GM19372 (cell line): ENCODE data around the gene DNAH1.

ENCODE experiments used
- ATAC-seq: cut with Tn5 transposase; IDR thresholded peaks from one replicate; pipeline ENCODE4 v1.9.1; 2021; ENCODE audit warnings: mild to moderate bottlenecking, low read depth, moderate library complexity; ENCODE audit not compliant: unreplicated experiment

Gene DNAH1

DNA sequence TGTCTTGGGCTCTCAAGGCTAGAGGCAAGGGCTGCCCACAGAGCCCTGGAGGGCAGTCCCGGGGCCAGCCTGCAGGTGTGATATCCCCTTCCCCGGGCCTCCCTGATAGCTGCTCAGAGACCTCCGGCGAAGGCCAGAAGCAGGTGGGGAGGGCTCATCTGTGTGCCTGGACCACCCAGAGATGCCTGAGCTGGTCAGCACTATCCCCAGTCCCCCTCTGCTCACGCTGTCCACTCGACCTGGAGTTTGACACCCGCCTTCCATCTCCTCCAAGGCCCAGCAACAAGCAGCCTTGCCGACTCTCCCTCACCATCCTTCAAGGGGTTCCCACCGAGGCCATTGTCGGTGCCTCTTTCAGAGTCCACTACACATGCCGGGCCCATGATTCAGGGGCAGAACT is 39.4 kb downstream of the DNAH1 start:
- ATAC-seq = no peak

DNA sequence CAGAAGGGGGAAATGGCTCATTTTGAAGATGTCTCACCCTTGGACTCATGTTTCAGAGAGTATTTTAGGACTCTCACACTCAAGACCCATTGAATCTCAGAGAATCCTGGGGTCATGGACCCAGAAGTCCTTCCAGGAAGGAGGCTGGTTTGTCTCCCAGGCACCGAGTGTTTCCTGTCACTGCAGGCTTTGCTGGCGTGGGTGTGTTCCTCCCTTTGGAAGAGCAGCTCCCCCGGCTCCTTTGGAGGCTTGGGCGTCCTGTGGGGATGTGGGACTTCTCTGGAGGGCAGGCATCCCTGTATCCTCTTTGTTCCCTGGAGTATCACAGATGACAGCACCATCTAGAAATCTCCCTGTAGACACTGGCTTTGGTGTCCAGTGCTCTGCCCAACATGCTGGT is 40.0 kb downstream of the DNAH1 start:
- no peak for ATAC-seq

GRCh38 chr3:52357151-52358080 is 41.3 kb downstream of the DNAH1 start:
- no peak for ATAC-seq

- no peak for ATAC-seq
These were observed 42.3 kb downstream of the DNAH1 start for GRCh38 chr3:52358362-52358940.

- ATAC-seq = no peak
These were observed 43.2 kb downstream of the DNAH1 start for GRCh38 chr3:52359116-52359855.

DNA sequence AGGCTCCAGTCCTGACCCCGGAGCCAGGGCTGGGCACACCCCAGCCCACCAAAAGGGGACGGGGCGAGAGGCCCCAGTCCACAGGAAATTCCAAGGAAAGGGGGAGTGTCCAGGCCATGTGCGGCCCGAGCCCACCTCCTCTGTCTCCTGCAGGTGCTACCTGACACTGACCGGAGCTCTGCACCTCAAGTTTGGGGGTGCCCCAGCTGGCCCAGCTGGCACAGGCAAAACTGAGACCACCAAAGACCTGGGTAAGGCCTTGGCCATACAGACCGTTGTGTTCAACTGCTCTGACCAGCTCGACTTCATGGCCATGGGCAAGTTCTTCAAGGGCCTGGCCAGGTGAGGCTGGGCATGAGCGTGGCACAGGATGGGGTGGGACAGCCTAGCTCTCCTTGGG is 44.9 kb downstream of the DNAH1 start:
- ATAC-seq = no peak

DNA sequence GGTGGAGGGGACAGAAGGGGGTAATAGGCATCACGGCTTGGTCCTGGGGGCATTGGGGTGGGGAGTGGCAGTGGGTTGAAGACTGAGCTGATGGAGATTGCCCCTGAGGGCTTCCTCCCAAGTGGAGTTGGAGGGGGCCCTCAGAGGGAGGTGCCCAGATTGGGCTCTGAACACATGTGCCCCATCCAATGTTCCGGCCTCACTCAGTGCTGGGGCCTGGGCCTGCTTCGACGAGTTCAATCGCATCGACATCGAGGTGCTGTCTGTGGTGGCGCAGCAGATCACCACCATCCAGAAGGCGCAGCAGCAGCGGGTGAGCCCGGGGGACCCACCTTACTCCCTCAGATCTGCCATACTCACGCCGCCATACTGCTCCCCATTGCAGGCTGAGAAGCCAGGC is 45.3 kb downstream of the DNAH1 start:
- ATAC-seq = no peak

DNA sequence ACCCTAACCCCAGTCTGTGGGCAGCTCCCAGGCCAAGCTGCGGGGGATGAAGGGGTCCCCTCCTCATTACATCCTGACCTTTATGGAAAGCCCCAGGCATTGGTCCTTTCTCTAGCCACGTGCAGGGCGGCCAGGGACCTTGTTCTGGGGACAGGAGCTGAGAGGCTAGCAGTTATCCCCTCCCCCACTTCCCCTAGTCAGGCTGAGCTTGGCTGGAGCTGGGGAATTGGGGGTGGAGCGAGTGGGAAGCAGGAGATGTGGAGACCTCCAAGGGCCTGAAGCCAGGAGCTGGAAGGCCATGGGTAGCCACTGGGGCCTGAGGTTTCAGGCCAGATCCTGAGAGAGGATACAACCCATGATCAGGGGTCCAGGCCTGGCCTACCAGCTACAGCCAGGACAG is 45.8 kb downstream of the DNAH1 start:
- ATAC-seq = no peak

DNA sequence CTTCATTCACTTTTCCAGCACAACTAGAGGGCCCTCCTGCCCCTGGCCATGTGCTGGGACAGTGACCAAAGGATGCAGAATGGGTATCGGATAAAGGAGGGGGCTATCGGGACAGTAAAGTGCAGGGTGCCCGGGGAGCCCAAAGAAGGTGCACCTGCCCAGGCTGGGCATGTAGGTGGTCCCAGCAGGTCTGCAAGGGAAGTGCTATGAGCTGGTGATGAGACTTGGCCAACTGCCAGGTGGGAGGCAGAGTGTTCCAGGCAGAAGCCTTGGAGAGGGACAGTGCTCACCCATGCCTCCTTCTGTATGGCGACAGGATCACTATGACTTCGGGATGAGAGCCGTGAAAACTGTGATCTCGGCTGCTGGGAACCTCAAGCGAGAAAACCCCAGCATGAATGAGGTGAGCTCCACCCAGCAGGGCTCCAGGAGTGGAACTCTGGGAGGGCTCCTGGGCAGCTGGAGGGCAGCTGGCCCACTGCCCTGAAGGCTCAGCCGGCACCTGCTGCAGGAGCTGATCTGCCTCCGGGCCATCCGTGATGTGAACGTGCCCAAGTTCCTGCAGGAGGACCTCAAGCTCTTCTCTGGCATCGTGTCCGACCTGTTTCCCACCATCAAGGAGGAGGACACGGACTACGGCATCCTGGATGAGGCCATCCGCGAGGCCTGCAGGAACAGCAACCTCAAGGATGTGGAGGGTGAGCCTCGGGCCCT is 48.4 kb downstream of the DNAH1 start:
- ATAC-seq = no peak

- no peak for ATAC-seq
These were observed 50.4 kb downstream of the DNAH1 start for GRCh38 chr3:52366527-52366926.

- ATAC-seq = no peak
These were observed 52.1 kb downstream of the DNAH1 start for GRCh38 chr3:52367891-52368880.

- no peak for ATAC-seq
These were observed 54.4 kb downstream of the DNAH1 start for GRCh38 chr3:52370531-52370930.

- ATAC-seq = no peak
These were observed 56.8 kb downstream of the DNAH1 start for GRCh38 chr3:52372822-52373504.

DNA sequence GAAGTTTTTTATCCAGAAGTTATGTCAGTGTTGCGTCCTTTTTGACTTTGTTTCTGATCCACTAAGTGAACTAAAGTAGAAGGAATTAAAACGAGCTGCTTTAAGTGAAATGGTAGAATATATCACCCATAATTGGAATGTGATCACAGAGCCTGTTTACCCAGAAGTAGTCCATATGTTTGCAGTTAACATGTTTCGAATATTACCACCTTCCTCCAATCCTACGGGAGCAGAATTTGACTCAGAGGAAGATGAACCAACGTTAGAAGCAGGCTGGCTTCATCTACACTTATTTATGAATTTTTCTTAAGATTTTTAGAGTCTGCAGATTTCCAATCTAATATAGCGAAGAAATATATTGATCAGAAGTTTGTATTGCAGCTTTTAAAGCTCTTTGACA is 57.6 kb downstream of the DNAH1 start:
- no peak for ATAC-seq

GRCh38 chr3:52374173-52374572 is 58.1 kb downstream of the DNAH1 start:
- ATAC-seq = no peak

- no peak for ATAC-seq
These were observed 63.5 kb downstream of the DNAH1 start for GRCh38 chr3:52379610-52380009.

DNA sequence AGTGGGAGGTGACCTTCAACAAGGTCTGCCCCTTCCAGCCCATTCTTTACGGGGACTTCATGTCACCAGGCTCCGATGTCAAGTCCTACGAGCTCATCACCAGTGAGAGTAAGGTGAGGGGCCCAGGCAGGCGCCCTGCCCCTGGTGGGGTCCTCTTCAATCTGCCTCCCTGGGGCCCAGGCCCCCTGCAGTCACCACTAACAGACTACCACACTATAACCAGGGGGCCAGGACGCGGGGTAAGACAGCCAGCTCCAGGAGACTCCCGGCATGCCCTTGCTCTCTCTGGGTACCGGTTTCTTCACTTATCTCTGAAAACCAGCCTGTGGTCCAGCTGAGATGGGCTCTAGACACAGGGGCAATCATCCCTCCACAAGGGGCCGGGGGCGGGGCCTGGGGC is 63.9 kb downstream of the DNAH1 start:
- ATAC-seq = no peak

GRCh38 chr3:52381623-52382022 is 65.5 kb downstream of the DNAH1 start:
- ATAC-seq = no peak

- ATAC-seq = no peak
These were observed 67.3 kb downstream of the DNAH1 start for GRCh38 chr3:52383446-52383845.
